ENCODE data around the gene SLC7A1. TPM values are rescaled to one million over a fixed set of nuclear protein-coding genes. Genes with fewer than 3 reads are reported as not detected.

SLC7A1 gene
- polyA plus RNA-seq, 1 experiment = 14.7 TPM

DNA sequence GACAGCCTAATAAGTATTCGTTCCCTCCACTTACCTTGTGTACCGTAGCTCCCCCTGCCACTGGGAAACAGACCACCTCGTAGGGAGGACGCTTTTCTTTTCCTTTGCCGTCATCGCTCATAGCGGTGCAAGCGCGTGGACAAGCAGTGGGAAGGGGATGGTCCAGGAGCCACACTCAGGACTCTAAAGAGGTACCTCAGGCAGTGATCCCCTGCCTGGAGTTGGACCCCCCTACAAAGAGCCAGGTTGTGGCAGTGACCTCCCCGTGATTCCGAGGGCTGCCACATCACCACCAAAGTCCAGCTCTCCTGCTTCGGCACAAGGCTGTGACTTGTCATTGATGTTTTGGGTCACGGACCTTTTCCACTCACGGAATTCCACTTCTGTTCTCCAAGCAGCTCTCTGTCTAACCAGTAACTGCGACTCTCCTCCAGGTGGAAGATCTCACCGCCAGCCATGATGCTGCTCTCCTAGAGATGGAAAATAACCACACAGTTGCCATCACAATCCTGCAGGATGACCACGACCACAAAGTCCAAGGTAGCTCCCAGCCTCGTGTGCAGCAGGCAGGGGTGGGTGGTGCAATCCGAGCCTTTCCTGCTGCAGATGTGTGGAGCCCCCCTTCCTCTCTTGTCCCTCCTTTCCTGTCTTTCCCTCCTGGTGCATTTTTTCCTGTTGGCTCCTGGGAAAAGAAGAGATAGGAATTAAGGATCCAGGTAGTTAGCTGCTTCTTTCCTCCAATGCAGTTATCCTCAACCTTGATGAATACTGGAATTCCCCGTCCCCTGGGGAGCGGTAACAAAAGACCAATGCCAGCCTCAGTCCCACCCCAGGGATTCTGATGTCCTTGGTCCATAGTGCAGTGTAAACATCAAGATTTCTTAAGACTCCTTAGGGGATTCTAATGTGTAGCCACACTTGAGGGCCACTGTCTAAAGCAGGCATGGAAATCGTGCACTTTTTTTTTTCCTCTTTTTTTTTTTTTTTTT is 107.7 kb downstream of the SLC7A1 start:
- CTCF ChIA-PET = no interaction called here
- Histone ChIP-seq H3K4me3 (ENCODE audit: low read depth, low read length) (no peak overlapping the region), H3K27me3 (ENCODE audit: control insufficient read depth, insufficient read depth, low read length) (peaks cover 31% of the 10 kb centered on the region)

DNA sequence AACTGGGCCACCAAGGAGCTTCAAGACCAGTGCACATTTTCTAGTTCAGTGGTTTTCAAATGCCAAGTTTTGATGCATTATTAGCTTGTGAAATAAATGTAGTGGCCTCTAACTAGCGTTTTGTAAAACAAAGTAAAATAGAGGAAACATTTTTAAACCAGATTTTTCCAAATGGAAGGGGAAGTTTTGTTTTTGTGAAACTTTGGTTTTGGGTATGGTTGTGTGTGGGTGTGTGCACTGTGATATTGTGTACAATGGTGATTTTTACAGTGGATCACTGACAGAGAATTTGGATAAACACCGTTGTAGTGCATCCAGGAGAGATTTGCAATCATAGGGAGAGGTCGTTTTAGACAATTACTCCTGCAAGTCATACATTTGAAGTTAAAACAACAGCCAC is 108.9 kb downstream of the SLC7A1 start:
- peaks cover 33% of the 10 kb centered on the region for H3K27me3 ChIP-seq (ENCODE audit: control insufficient read depth, insufficient read depth, low read length)
- ChIA-PET CTCF (no interaction called here), POLR2A (interaction anchor here (1.1 kb wide), 1 partner anchor 11 kb away, joined by 3 read pairs; no protein-coding TSS in a partner anchor)
- no peak overlapping the region for H3K27ac ChIP-seq (ENCODE audit: low read depth, low read length)
- no peaks in the 10 kb centered on the region for H3K9me3 ChIP-seq (ENCODE audit: control insufficient read depth, insufficient read depth, low read length)
- no peak overlapping the region for H3K4me3 ChIP-seq (ENCODE audit: low read depth, low read length)
- DNase-seq (ENCODE audit: low read depth, low spot score) = no peak
- TF ChIP-seq CTCF (IDR thresholded peaks at IDR 0.05; ENCODE audit: low read depth, low read length) = no peak

More for the DNA sequence above, 107.7 kb downstream of the SLC7A1 start:
- POLR2A ChIA-PET = no interaction called here
- DNase-seq (ENCODE audit: low read depth, low spot score) = no peak
- Histone ChIP-seq H3K9me3 (ENCODE audit: control insufficient read depth, insufficient read depth, low read length) (no peaks in the 10 kb centered on the region), H3K27ac (ENCODE audit: low read depth, low read length) (no peak overlapping the region)
- no peak for TF ChIP-seq CTCF (IDR thresholded peaks at IDR 0.05; ENCODE audit: low read depth, low read length)

DNA sequence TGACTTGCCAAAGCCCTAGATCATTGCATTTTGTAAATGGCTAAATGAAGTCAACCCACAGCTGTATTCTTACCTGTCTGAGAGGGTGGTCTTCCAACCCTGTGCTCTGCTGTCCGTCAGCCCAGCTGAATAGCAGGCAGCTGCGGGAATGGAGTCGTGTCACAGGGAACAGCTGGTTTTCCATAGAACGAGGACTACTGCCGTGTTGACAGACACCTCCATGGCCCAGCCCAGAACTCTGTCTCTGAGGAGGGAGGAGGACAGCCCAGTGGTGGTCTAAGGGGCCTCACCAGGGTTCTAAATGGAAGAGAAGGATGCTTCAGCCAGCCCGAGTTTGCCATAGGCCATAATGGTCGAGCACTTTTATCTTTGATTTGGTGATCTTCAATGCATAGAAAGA is 110.7 kb downstream of the SLC7A1 start:
- Histone ChIP-seq H3K27ac (ENCODE audit: low read depth, low read length) (no peak overlapping the region), H3K4me3 (ENCODE audit: low read depth, low read length) (no peak overlapping the region), H3K27me3 (ENCODE audit: control insufficient read depth, insufficient read depth, low read length) (peaks cover 37% of the 10 kb centered on the region), H3K9me3 (ENCODE audit: control insufficient read depth, insufficient read depth, low read length) (no peaks in the 10 kb centered on the region)
- no peak for DNase-seq (ENCODE audit: low read depth, low spot score)
- POLR2A ChIA-PET = no interaction called here
- TF ChIP-seq CTCF (IDR thresholded peaks at IDR 0.05; ENCODE audit: low read depth, low read length) = no peak
- CTCF ChIA-PET = interaction anchor here (0.5 to 1.3 kb wide), 3 partner anchors 13 to 647 kb away, joined by 3 to 5 read pairs (median 4); no protein-coding TSS in a partner anchor

DNA sequence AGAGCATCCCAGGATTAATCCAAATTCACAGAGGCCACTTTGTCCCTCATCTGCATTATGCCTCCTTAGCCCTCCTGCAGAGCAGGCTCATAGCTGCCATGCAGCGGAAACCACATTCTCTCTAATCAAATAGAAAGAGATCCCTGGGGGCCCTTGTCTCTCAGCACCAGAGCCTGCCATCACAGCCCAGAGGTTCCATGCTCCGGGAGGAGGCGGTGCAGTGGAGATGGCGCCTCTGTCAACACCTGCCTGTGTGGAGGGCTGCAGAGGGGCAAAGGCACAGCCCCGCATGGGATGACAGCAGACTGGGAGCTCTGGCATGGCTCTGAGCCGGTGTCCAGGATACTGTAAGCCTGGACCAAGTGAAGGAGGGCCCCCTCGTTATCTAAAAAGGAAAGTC is 111.3 kb downstream of the SLC7A1 start:
- CTCF ChIA-PET = interaction anchor here (0.5 to 1.3 kb wide), 2 partner anchors 23 to 648 kb away, joined by 3 to 5 read pairs; no protein-coding TSS in a partner anchor
- H3K27ac ChIP-seq (ENCODE audit: low read depth, low read length) = no peak overlapping the region
- no peak for DNase-seq (ENCODE audit: low read depth, low spot score)
- H3K9me3 ChIP-seq (ENCODE audit: control insufficient read depth, insufficient read depth, low read length) = no peaks in the 10 kb centered on the region
- no peak overlapping the region for H3K4me3 ChIP-seq (ENCODE audit: low read depth, low read length)
- H3K27me3 ChIP-seq (ENCODE audit: control insufficient read depth, insufficient read depth, low read length) = peaks cover 42% of the 10 kb centered on the region
- POLR2A ChIA-PET = no interaction called here
- no peak for TF ChIP-seq CTCF (IDR thresholded peaks at IDR 0.05; ENCODE audit: low read depth, low read length)

DNA sequence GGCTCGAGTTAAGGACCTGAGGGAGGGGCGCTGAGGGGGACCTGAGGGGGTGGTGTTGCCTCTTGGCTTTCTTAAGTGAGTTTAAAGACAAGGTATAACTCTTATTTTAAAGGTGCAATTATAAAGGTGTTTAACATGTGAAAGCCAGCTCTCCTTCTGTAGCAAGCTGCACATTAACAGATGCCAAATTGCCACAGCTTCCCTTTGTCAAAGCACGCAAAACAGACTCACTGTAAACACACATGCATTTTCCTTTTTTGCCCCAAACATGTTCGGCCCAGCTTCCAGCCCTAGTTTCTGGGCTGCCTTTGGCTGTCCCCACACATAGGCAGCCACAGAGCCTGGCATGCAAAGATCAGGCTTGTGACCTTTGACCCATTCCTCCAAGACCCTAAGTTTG is 111.9 kb downstream of the SLC7A1 start:
- Histone ChIP-seq H3K9me3 (ENCODE audit: control insufficient read depth, insufficient read depth, low read length) (no peaks in the 10 kb centered on the region), H3K27me3 (ENCODE audit: control insufficient read depth, insufficient read depth, low read length) (peaks cover 43% of the 10 kb centered on the region), H3K4me3 (ENCODE audit: low read depth, low read length) (no peak overlapping the region), H3K27ac (ENCODE audit: low read depth, low read length) (no peak overlapping the region)
- ChIA-PET CTCF (no interaction called here), POLR2A (no interaction called here)
- no peak for TF ChIP-seq CTCF (IDR thresholded peaks at IDR 0.05; ENCODE audit: low read depth, low read length)
- DNase-seq (ENCODE audit: low read depth, low spot score) = no peak

Measured in AG04450 (cell line).